A673 (cell line): Measurements from ENCODE around the gene SLC48A1. TPM values are rescaled to one million over a fixed set of nuclear protein-coding genes. Genes with fewer than 3 reads are reported as not detected.
A peak's percentile ranks its signal among the peaks of the same experiment; 100 is the strongest.
"Not testable (repeated sequence)": the region's sequence is repeated elsewhere in the genome, so short reads cannot be mapped to it uniquely, and the experiment has no call there.

ENCODE experiments used
- BruUV-seq: library from RNA; stranded (reverse); fragments of 400-500 nt; replicated peaks from 2 replicates; lab custom pipeline; 2021; lab: Mats Ljungman, UMichigan
- CTCF ChIA-PET: fragments of 300-600 bp; sonication (Branson Sonifier 250); formaldehyde crosslinking; loops from one replicate; lab custom pipeline; 2022; ENCODE audit warnings: antibody characterized with exemption; lab: Charles Lee
- POLR2A ChIA-PET: fragments of 300-600 bp; sonication (Branson Sonifier 250); formaldehyde crosslinking; loops from one replicate; lab custom pipeline; 2022; ENCODE audit warnings: antibody characterized with exemption; ENCODE audit not compliant: low non-redundant PET; lab: Charles Lee
- DNase-seq: peaks from one replicate; pipeline ENCODE4 v3.0.0-alpha.2; 2015; ENCODE audit warnings: low spot score
- H3K27ac ChIP-seq: fragments of 200-600 bp; sonication (generic); 2 replicates; pipeline ENCODE4 v1.5.1; 2016; ENCODE audit warnings: mixed run types, low read depth, mild to moderate bottlenecking, mixed read lengths, antibody characterized with exemption, low read length; ENCODE audit not compliant: poor library complexity, severe bottlenecking
- H3K27me3 ChIP-seq: fragments of 200-600 bp; sonication (generic); replicated peaks from 2 replicates; pipeline ENCODE4 v1.6.1; 2017; ENCODE audit warnings: mixed run types, low read depth, mild to moderate bottlenecking, mixed read lengths, antibody characterized with exemption, low read length; ENCODE audit not compliant: insufficient read depth, poor library complexity
- H3K36me3 ChIP-seq: fragments of 200-600 bp; sonication (generic); 2 replicates; pipeline ENCODE4 v1.6.1; 2016; ENCODE audit warnings: mixed run types, mild to moderate bottlenecking, mixed read lengths, antibody characterized with exemption, low read length; ENCODE audit not compliant: insufficient read depth, poor library complexity, severe bottlenecking
- H3K4me1 ChIP-seq: fragments of 200-600 bp; sonication (generic); 2 replicates; pipeline ENCODE4 v1.6.1; 2017; ENCODE audit warnings: mixed run types, mild to moderate bottlenecking, mixed read lengths, antibody characterized with exemption, low read length; ENCODE audit not compliant: insufficient read depth, poor library complexity, severe bottlenecking
- H3K4me3 ChIP-seq: fragments of 200-600 bp; sonication (generic); 2 replicates; pipeline ENCODE4 v1.5.1; 2016; ENCODE audit warnings: low read depth, mixed run types, mild to moderate bottlenecking, mixed read lengths, low read length; ENCODE audit not compliant: poor library complexity, severe bottlenecking
- H3K9me3 ChIP-seq: fragments of 200-600 bp; sonication (generic); 2 replicates; pipeline ENCODE4 v1.6.1; 2016; ENCODE audit warnings: mixed run types, low read depth, mild to moderate bottlenecking, mixed read lengths, antibody characterized with exemption, low read length; ENCODE audit not compliant: poor library complexity, severe bottlenecking
- CTCF ChIP-seq: fragments of 300-800, 200-600 bp; sonication (generic); conservative IDR thresholded peaks from 2 replicates; pipeline ENCODE4 v1.5.1; 2017; ENCODE audit warnings: low read depth, mild to moderate bottlenecking, antibody characterized with exemption, low read length, moderate library complexity, mixed read lengths
- EZH2 ChIP-seq: fragments of 200-600 bp; sonication (generic); IDR thresholded peaks from 2 replicates; pipeline ENCODE4 v1.6.1; 2017; ENCODE audit warnings: borderline replicate concordance, low read depth, mild to moderate bottlenecking, mixed read lengths, antibody characterized with exemption, low read length; ENCODE audit not compliant: poor library complexity, severe bottlenecking
- intact Hi-C: fragments of 100-400 bp; cut with micrococcal nuclease; formaldehyde crosslinking; loops from one replicate; pipeline ENCODE4 v1.10.0; 2022; ENCODE audit not compliant: unreplicated experiment
- total RNA-seq: library from RNA; stranded (reverse); gene quantifications from 2 replicates; pipeline ENCODE4 v1.2.3, GENCODE V29; 2021

SLC48A1 gene
- total RNA-seq, 1 experiment from 2014 or later: 39.3 TPM

GRCh38 chr12:47813511-47814196, 40.6 kb downstream of the SLC48A1 start:
- peak overlapping the region; percentile 78 for H3K27ac ChIP-seq
- H3K4me3 ChIP-seq: peak overlapping the region; percentile 43
- no peaks in the 10 kb centered on the region for H3K9me3 ChIP-seq
- CTCF ChIA-PET: interaction anchor here (0.9 to 2.2 kb wide), 3 partner anchors 11 to 98 kb away, joined by 3 to 11 read pairs (median 4); no protein-coding TSS in a partner anchor
- intact Hi-C loops: no loop called here
- no peaks in the 10 kb centered on the region for H3K27me3 ChIP-seq
- H3K36me3 ChIP-seq: no peaks in the 10 kb centered on the region
- POLR2A ChIA-PET: interaction anchor here (0.7 kb wide), 1 partner anchor 354 kb away, joined by 3 read pairs; no protein-coding TSS in a partner anchor
- no peak for DNase-seq
- H3K4me1 ChIP-seq: peaks cover 72% of the 10 kb centered on the region
- no TSS peak for BruUV-seq
- TF ChIP-seq EZH2: no peak
- no peak for TF ChIP-seq CTCF

GRCh38 chr12:47814539-47815170, 41.6 kb downstream of the SLC48A1 start:
- H3K4me1 ChIP-seq: peaks cover 70% of the 10 kb centered on the region
- no peak overlapping the region for H3K4me3 ChIP-seq
- BruUV-seq: no TSS peak
- CTCF ChIA-PET: no interaction called here
- no peaks in the 10 kb centered on the region for H3K27me3 ChIP-seq
- POLR2A ChIA-PET: no interaction called here
- H3K36me3 ChIP-seq: no peaks in the 10 kb centered on the region
- H3K27ac ChIP-seq: peak overlapping the region; percentile 78
- TF ChIP-seq CTCF: no peak
- TF ChIP-seq EZH2: no peak
- no peak for DNase-seq
- no peaks in the 10 kb centered on the region for H3K9me3 ChIP-seq
- intact Hi-C loops: no loop called here

DNA sequence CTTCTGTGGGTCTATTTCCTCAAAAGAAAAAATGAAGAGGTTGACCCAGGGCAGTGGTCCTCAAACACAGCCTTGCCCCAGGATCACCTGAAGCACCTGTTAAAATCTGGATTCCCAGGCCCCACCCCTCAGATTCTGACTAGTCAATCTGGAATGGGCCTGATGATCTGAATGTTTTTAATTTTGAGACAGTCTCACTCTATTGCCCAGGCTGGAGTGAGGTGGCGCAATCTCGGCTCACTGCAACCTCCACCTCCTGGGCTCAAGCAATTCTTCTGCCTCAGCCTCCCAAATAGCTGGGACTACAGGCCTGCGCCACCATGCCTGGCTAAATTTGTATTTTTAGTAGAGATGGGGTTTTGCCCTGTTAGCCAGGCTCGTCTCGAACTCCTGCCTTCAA, 42.4 kb downstream of the SLC48A1 start:
- H3K27ac ChIP-seq, H3K4me3 ChIP-seq, intact Hi-C loops, H3K36me3 ChIP-seq, H3K9me3 ChIP-seq, CTCF ChIA-PET, DNase-seq, H3K27me3 ChIP-seq, POLR2A ChIA-PET: not testable (repeated sequence)
- TSS peak; percentile 2 for BruUV-seq
- H3K4me1 ChIP-seq: peaks cover 66% of the 10 kb centered on the region
